ENCODE data around the gene TSHZ2. TPM values are rescaled to one million over a fixed set of nuclear protein-coding genes. Genes with fewer than 3 reads are reported as not detected.

TSHZ2 gene
- total RNA-seq, 1 experiment from 2014 or later: 0.07 TPM

DNA sequence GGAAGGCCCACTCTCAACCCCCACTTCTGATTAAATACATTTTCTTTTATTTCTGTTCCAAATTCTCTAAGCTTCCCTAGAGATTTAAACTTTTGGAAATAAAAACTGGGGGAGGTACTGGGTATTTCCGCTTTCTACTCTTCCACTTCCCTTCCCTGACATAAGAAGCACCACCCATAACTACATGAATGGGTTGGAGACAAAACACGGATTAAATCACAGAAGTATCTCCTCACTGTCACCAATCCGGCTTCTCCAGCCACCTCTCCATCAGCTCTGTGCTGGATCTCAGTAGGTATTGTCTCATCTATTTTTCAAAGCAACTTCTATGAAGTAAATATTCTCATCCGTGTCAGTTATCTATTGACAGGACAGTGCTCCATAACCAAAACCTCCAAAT, 150.7 kb downstream of the TSHZ2 start:
- ChIA-PET RAD21 (ENCODE audit: low non-redundant PET in 1 of 2, low total read pairs in 2 of 2, uncharacterized antibody in 2 of 2, unreplicated experiment in 2 of 2) (no interaction called here), CTCF (no interaction called here), POLR2A (interaction anchor here (0.6 kb wide), 1 partner anchor 343 kb away, joined by 3 read pairs; no protein-coding TSS in a partner anchor)
- Histone ChIP-seq H3K4me3 (replicated peaks in 1 of 2; ENCODE audit: low read depth in 1 of 2, low read length in 2 of 2) (no peak overlapping the region), H3K27me3 (ENCODE audit: insufficient read depth, low read length) (peaks cover 36% of the 10 kb centered on the region), H4K20me1 (ENCODE audit: insufficient read depth) (no peaks in the 10 kb centered on the region), H3K79me2 (ENCODE audit: insufficient read depth, low read length) (no peaks in the 10 kb centered on the region), H3K9me3 (ENCODE audit: control insufficient read depth in 1 of 2, insufficient read depth in 1 of 2, low read depth in 1 of 2, low read length in 2 of 2) (no peaks in the 10 kb centered on the region), H3K4me1 (ENCODE audit: control insufficient read depth in 1 of 2, insufficient read depth in 2 of 2, low read length in 2 of 2) (no peaks in the 10 kb centered on the region), H3K4me2 (ENCODE audit: low read length) (no peak overlapping the region), H3K9ac (ENCODE audit: low read length) (no peak overlapping the region), H3K27ac (ENCODE audit: low read depth, low read length) (no peak overlapping the region), H3K9me2 (ENCODE audit: insufficient read depth) (no peaks in the 10 kb centered on the region), H3K36me3 (ENCODE audit: control insufficient read depth in 1 of 2, insufficient read depth in 2 of 2, low read length in 2 of 2) (no peaks in the 10 kb centered on the region), H2AFZ (ENCODE audit: low read depth, low read length, poor library complexity, severe bottlenecking) (no peak overlapping the region)
- no peak for DNase-seq (ENCODE audit: low read depth, low spot score)
- no TSS peak for BruUV-seq (replicated peaks)
- intact Hi-C loops (cut with micrococcal nuclease): no loop called here
- ATAC-seq: no peak
- TF ChIP-seq TCF7L2 (IDR thresholded peaks at IDR 0.05; ENCODE audit: borderline replicate concordance, extremely low read depth, insufficient read depth, insufficient read length) (no peak), CEBPB (IDR thresholded peaks at IDR 0.05; ENCODE audit: low read depth) (no peak), JUND (IDR thresholded peaks at IDR 0.05) (no peak), ZNF274 (IDR thresholded peaks at IDR 0.05; ENCODE audit: low read depth, low read length) (no peak), EZH2phosphoT487 (IDR thresholded peaks at IDR 0.05; ENCODE audit: borderline replicate concordance) (no peak), EGR1 (IDR thresholded peaks at IDR 0.05; ENCODE audit: low read depth) (no peak), POLR2A (IDR thresholded peaks at IDR 0.05; ENCODE audit: borderline replicate concordance, extremely low read depth, insufficient read depth, insufficient read length) (no peak), SRF (IDR thresholded peaks at IDR 0.05; ENCODE audit: low read depth) (no peak), ZFX (IDR thresholded peaks at IDR 0.05) (no peak)
- TF ChIP-seq, protein P1, sequence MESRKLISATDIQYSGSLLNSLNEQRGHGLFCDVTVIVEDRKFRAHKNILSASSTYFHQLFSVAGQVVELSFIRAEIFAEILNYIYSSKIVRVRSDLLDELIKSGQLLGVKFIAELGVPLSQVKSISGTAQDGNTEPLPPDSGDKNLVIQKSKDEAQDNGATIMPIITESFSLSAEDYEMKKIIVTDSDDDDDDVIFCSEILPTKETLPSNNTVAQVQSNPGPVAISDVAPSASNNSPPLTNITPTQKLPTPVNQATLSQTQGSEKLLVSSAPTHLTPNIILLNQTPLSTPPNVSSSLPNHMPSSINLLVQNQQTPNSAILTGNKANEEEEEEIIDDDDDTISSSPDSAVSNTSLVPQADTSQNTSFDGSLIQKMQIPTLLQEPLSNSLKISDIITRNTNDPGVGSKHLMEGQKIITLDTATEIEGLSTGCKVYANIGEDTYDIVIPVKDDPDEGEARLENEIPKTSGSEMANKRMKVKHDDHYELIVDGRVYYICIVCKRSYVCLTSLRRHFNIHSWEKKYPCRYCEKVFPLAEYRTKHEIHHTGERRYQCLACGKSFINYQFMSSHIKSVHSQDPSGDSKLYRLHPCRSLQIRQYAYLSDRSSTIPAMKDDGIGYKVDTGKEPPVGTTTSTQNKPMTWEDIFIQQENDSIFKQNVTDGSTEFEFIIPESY (IDR thresholded peaks at IDR 0.05; ENCODE audit: extremely low read depth, insufficient replicate concordance, low read length): no peak

All from HCT116 (cell line).